Camera-type eye (tissue), 1 donor: ENCODE measurements around the gene ATXN3. TPM values are rescaled to one million over a fixed set of nuclear protein-coding genes. Genes with fewer than 3 reads are reported as not detected.

Source experiments
- total RNA-seq: library from RNA; depleted of rRNA; stranded (reverse); fragments of >200 nt; gene quantifications from one replicate; pipeline ENCODE4 v1.2.3, GENCODE V29; 2014

ATXN3 gene
- 92.9 TPM for total RNA-seq

GRCh38 chr14:92106143-92106926, at the start of gene ATXN3:
ATXN3 (minus strand) TSS chr14:92106582; CDS start chr14:92106552, 30 bp downstream.

GRCh38 chr14:92121670-92122350, 15.4 kb upstream of the ATXN3 start, which contains the start of the genes CPSF2 and NDUFB1:
CPSF2 (plus strand) TSS chr14:92121969; CDS start chr14:92130985, 9,016 bp downstream.
NDUFB1 (minus strand) TSS chr14:92121706; CDS start chr14:92117637, 4,069 bp downstream.

GRCh38 chr14:92039719-92040430, 66.5 kb downstream of the ATXN3 start, which contains the start of gene TRIP11:
TRIP11 (minus strand) TSS chr14:92040059; CDS start chr14:92039685, 374 bp downstream.

Other genes with a start within 250 kb of the ATXN3 start
- gene TC2N, start 239.0 kb downstream of the ATXN3 start, total RNA-seq = 12.0 TPM
- 69.1 TPM for gene FBLN5, start 158.9 kb downstream of the ATXN3 start, total RNA-seq
- 64.0 TPM for gene TRIP11, start 66.5 kb downstream of the ATXN3 start, total RNA-seq
- gene NDUFB1, start 15.1 kb upstream of the ATXN3 start, total RNA-seq = 128 TPM
- 40.8 TPM for gene CPSF2, start 15.4 kb upstream of the ATXN3 start, total RNA-seq
- gene SLC24A4, start 216.6 kb upstream of the ATXN3 start, total RNA-seq = 8.5 TPM